Nephron (organoid): ENCODE results near the gene KLHL4.
"Not testable (repeated sequence)": the region's sequence is repeated elsewhere in the genome, so short reads cannot be mapped to it uniquely, and the experiment has no call there.

ENCODE experiments used
- H3K27ac Mint-ChIP-seq, 3 experiments: 2 replicates each; pipeline ENCODE4 v1.8.0; 2020; ENCODE audit warnings: mixed read lengths in 3 of 3, mild to moderate bottlenecking in 2 of 3, moderate library complexity in 1 of 3
- H3K27me3 Mint-ChIP-seq: 2 replicates; pipeline ENCODE4 v1.8.0; 2021; ENCODE audit warnings: low read depth, mild to moderate bottlenecking, moderate library complexity, mixed read lengths
- H3K36me3 Mint-ChIP-seq: 2 replicates; pipeline ENCODE4 v1.8.0; 2020; ENCODE audit warnings: low read depth, mixed read lengths
- H3K4me1 Mint-ChIP-seq: 2 replicates; pipeline ENCODE4 v1.8.0; 2020; ENCODE audit warnings: mixed read lengths
- H3K4me3 Mint-ChIP-seq, 3 experiments: 2 replicates each; pipeline ENCODE4 v1.8.0; 2020; ENCODE audit warnings: mild to moderate bottlenecking in 3 of 3, mixed read lengths in 3 of 3, moderate library complexity in 2 of 3
- H3K9me3 Mint-ChIP-seq: 2 replicates; pipeline ENCODE4 v1.8.0; 2020; ENCODE audit warnings: mixed read lengths
- CTCF ChIP-seq, 3 experiments: fragments of 200-600 bp; sonication (generic); IDR thresholded peaks; one replicate each; pipeline ENCODE4 v1.5.0; 2021; ENCODE audit warnings: antibody characterized with exemption in 3 of 3; ENCODE audit not compliant: unreplicated experiment in 3 of 3

The KLHL4 gene

DNA sequence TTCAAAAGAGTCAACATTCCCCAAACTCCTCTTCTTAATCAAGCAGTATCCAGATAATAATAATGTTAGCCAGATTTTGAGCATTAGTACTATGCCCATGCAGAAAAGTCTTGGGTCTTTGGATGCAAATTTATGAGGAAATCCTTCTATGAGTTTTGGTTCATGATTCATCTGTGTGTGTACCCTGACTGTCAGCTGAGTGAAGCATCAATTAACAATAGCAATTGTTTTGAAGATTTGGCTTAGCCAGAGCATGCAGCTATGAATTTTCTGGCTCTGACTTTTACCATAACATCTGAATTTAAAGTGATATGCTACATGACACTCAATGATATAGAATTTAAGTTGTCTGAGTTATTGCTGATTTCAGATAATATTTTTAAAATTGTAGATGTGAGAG, 145.8 kb downstream of the KLHL4 start:
- Mint-ChIP-seq H3K27ac (no peak overlapping the region), H3K36me3 (no peaks in the 10 kb centered on the region), H3K4me1 (peaks cover 7% of the 10 kb centered on the region), H3K9me3 (no peaks in the 10 kb centered on the region), H3K27me3 (no peaks in the 10 kb centered on the region), H3K4me3 (no peak overlapping the region)
- no peak for TF ChIP-seq CTCF (IDR thresholded peaks at IDR 0.05; ENCODE audit: unreplicated experiment in 3 of 3)

GRCh38 chrX:87664381-87664780, 146.8 kb downstream of the KLHL4 start:
- H3K9me3 Mint-ChIP-seq = no peaks in the 10 kb centered on the region
- peaks cover 7% of the 10 kb centered on the region for H3K4me1 Mint-ChIP-seq
- H3K36me3 Mint-ChIP-seq = no peaks in the 10 kb centered on the region
- no peak overlapping the region for H3K4me3 Mint-ChIP-seq
- TF ChIP-seq CTCF (IDR thresholded peaks at IDR 0.05; ENCODE audit: unreplicated experiment in 3 of 3) = peak; percentile 50 to 78 (median 62)
- no peaks in the 10 kb centered on the region for H3K27me3 Mint-ChIP-seq
- H3K27ac Mint-ChIP-seq = peak overlapping the region in 1 of 3 experiments; percentile 31

DNA sequence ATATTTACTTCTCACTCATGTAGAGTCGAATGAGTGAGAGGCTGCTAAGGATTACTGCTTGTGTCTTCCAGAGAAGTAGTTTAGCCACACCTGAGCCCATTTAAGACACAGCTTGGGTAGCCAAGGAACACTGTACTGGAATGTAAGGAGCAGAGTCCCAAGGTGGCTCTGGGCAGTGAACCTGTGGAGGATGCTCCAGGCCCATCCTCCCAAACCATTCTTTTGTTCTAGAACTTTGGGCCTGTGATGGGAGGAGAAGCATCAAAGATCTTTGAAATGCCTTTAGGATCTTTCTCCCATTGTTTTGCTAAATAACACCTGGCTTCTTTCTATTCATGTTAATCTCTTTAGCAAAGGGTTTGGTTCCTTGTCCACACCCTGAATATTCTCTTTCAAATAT, 162.2 kb downstream of the KLHL4 start:
- Mint-ChIP-seq H3K9me3 (peaks cover 3% of the 10 kb centered on the region), H3K27me3 (peaks cover 7% of the 10 kb centered on the region), H3K27ac (no peak overlapping the region), H3K36me3 (no peaks in the 10 kb centered on the region), H3K4me3 (no peak overlapping the region), H3K4me1 (no peaks in the 10 kb centered on the region)
- no peak for TF ChIP-seq CTCF (IDR thresholded peaks at IDR 0.05; ENCODE audit: unreplicated experiment in 3 of 3)

DNA sequence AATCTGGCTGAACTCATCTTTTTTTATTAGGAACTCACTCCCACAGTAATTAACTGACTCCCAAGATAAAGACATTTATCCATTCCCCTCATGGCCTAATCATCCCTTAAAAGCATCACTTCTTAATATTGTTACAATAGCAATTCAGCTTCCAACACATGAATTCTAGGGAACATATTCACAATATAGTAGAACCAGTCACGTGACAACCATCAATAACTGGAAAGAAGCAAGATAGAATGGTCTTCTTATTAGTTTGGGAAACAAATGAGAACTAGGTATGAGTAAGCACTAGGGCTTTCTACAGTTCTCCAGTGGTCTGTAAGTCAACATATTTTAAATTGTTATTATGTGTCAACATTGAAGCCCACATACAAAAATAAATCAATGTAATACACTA, 170.1 kb downstream of the KLHL4 start:
- no peaks in the 10 kb centered on the region for H3K27me3 Mint-ChIP-seq

GRCh38 chrX:87688113-87688748, 170.6 kb downstream of the KLHL4 start:
- not testable (repeated sequence) for H3K36me3 Mint-ChIP-seq, H3K27ac Mint-ChIP-seq, H3K4me1 Mint-ChIP-seq, H3K9me3 Mint-ChIP-seq, H3K27me3 Mint-ChIP-seq, H3K4me3 Mint-ChIP-seq

More for the DNA sequence above, 170.1 kb downstream of the KLHL4 start:
- TF ChIP-seq CTCF (IDR thresholded peaks at IDR 0.05; ENCODE audit: unreplicated experiment in 3 of 3) = no peak
- H3K4me3 Mint-ChIP-seq = no peak overlapping the region
- no peaks in the 10 kb centered on the region for H3K4me1 Mint-ChIP-seq
- no peaks in the 10 kb centered on the region for H3K36me3 Mint-ChIP-seq
- no peak overlapping the region for H3K27ac Mint-ChIP-seq
- peaks cover 5% of the 10 kb centered on the region for H3K9me3 Mint-ChIP-seq

DNA sequence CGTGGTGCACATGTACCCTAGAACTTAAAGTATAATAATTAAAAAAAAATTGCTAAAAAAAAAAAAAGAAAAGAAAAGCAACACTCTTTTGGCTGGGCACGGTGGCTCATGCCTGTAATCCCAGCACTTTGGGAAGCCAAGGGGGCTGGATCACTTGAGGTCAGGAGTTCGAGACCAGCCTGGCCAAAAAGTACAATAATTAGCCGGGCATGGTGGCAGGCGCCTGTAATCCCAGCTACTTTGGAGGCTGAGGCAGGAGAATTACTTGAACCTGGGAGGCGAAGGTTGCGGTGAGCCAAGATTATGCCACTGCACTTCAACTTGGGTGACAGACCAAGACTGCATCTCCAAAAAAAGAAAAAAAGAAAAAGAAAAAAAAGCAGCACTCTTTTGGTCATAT, 171.6 kb downstream of the KLHL4 start:
- H3K4me1 Mint-ChIP-seq, H3K4me3 Mint-ChIP-seq, H3K9me3 Mint-ChIP-seq, H3K36me3 Mint-ChIP-seq, H3K27me3 Mint-ChIP-seq, H3K27ac Mint-ChIP-seq: not testable (repeated sequence)

DNA sequence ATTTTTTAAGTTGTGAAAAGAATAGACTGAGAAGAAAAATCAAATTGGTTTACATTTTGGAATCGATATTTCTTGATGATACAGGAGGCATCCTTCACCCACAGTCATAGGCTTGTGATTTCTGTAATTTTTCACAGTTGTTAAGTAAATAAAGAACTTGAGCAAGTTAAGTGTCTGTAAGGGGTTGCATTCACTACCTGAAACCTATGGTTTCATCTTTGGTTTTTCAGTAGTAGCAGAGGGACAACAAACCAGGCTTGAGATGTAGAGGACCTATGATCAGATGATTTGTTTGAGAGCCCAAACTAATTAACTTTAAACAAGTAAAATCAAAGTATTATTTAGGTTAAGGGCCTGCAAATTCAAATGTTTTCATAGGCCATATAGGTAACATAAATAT, 175.6 kb downstream of the KLHL4 start:
- Mint-ChIP-seq H3K4me1 (peaks cover 6% of the 10 kb centered on the region), H3K36me3 (no peaks in the 10 kb centered on the region), H3K27ac (no peak overlapping the region), H3K27me3 (no peaks in the 10 kb centered on the region), H3K9me3 (peaks cover 5% of the 10 kb centered on the region), H3K4me3 (no peak overlapping the region)
- no peak for TF ChIP-seq CTCF (IDR thresholded peaks at IDR 0.05; ENCODE audit: unreplicated experiment in 3 of 3)
